GM19099 (cell line): ENCODE measurements around the gene GAS2.

ENCODE experiments used
- POLR2A ChIP-seq: IDR thresholded peaks from 3 replicates; pipeline ENCODE4 v1.6.1; 2011; ENCODE audit warnings: low read depth; ENCODE audit not compliant: insufficient read length; ENCODE audit errors: extremely low read depth

GAS2 gene

DNA sequence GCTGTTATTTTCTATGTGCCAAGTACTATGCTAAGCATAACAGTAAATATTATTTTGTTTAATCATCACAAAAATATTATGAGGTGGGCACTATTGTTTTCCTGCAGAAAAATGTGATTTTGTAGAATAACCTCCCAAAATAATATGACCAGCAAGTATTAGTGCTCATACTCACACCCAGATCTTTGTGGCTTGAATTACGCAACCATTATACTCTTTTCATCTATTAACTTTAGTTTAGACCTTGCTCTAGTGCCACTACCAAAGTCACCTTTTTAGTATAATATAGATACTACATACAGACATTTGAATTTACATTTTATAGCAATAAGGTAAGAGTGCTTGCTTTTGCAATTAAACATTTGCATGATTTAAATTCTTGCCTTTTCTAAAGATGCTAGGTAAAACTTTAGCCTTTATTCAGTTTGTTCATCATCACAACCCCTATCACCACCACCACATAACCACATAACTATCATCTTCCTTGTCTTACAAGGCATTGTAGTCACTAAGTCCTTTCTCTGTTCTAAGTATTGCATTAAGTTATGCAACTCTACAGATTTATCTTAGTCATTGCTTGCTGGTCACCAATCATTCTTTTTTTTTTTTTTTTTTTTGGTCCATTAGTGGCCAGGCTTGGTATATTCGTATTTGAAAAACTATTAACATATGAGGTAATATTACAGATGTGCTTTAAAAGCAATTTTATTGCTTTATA is 68.4 kb downstream of the GAS2 start:
- TF ChIP-seq POLR2A: no peak

DNA sequence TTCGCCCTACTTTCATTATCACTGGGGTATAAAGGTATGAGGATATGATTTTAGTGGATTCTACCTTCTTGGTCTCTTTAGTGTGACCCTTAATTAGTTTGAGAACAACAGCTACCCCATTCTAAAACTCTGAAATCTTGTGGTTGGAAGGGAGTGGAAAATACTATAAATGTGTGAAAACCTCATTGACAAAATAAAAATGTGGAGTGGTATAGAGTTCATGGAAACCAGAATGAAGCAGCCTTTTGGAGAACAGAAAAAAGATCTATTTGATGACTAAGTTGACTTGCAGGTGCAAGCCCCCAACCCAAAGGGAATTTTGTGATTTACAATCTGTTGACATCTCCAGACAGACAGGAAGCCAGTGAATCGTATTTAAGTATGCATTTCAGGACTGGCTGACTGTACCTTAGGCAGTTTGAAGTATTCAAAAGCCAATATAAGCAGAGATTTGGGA is 75.8 kb downstream of the GAS2 start:
- no peak for TF ChIP-seq POLR2A

DNA sequence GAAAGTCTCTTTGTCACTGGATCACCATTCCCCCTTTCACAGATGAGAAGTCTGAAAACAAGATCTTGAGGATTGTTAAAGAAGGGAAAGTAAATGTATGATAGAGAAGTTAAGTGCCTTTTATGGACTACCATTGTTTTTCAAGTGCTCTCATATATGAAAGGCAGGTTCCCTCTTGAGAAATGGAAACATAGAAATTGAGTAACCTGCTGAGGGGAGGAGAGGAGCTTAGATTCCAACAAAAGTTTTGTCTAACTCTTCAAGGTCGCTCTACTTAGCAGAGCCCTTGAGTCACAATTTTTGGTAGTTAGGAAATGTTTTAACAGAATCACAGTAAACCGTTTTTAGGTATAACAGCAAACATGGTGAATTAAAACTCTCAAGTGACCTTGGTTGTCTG is 83.1 kb downstream of the GAS2 start:
- no peak for TF ChIP-seq POLR2A

DNA sequence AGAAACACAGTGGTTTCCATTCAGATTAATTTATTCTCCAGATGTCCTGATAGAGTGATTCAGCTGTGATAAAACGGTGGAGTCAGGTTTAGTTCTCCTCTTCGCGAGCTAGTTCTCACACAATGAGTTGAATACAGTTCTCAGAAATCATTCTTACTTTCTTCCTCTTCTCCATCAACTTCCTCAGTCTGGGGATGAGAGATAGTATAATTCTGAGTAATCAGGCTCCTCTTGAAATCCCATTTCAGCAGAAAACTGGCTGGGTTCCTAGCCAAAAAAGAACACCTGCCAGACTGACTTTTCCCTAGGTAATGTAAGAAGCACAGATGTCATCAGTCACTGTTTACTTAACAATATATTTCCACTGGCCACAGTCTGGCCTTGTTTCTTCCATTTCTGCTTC is 86.5 kb downstream of the GAS2 start:
- no peak for TF ChIP-seq POLR2A

DNA sequence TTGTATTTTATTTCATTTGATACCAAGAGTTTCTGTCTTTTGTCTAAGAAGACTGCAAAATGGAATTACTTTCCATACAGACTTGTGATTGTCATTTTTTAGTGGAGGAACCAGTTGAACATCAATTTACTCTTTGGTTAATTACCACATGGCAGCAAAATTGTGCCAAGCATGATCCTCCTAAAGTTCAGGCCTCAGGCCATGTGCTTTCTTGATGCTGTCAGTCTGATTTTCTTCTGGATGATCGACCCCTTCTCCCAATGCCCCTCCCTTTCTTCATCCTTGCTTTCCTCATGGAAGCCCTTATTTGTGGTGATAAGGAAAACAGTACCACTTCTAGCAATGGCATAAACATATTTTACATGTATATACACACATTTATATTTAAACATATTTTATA is 87.0 kb downstream of the GAS2 start:
- TF ChIP-seq POLR2A: no peak

DNA sequence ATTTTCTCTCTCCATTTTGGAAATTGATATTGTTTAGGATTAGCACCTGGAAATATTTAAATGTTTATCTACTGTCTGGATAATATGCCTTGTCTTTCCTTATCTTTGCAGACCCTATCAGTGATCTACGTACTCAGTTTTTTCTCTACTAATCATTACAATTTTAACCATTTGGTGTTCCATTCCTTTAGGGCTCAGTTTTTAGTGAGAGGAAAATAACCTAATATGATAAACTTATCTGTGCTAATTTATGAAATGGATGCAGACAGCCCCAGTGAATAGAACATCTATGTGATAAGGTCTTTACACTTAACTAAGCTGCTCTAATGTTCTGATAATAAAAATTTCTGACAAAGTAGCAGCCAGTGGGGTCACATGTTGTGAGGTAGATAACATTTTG is 94.7 kb downstream of the GAS2 start:
- TF ChIP-seq POLR2A: no peak

DNA sequence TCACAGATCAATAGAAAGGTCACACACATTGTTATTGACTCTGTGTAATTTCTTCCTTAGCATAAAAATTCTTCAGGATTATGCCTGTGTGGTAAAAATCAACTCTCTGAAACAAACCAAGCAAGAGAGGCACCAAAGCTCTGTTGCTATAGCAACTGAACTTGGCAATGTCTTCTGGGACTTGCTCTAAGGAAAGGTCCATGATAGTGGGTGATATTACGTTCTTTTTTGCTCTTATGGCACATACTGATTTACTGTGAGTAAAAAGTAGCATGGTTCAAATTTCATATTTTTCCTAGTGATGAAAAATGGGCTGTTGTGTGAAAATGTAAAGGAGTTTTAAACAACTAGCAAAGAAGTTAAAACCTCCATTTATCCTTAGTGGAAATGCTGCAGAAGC is 96.8 kb downstream of the GAS2 start:
- no peak for TF ChIP-seq POLR2A

DNA sequence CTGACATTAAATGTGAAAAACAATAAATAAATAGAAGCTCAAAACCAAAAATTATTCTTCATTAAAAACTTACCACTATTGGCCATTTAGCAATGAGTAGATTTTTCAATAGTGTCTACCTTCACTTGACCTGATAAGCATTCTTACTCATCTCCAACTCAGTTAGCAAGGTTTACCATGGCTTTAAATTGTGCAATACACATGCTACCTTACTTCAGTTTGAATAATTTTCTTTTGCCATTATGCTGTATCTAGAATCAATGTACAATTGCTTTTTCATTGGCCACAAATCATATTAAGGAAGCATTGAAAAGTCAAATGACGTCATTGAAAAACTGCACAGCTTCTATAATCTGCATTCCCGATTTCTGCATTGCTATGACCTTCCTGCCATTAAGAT is 98.3 kb downstream of the GAS2 start:
- TF ChIP-seq POLR2A: no peak

DNA sequence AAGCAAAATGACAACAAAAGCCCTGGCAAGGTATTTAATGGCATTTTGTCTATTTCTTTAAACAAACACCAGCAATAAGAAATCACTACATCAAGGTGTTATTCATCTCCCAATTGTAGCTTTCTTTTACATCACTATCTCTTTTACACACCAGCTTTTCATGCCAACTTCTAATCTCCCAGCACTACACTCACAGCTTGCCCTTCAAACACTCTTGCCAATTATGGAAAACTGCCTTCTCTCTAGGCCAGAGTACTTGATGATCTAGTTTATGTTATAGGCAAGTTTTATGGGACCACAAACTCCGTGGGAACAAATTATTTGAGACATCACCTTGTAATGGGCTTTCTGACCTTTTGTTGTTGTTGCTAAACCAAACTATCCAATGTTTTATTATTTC is 101.9 kb downstream of the GAS2 start:
- TF ChIP-seq POLR2A: no peak

DNA sequence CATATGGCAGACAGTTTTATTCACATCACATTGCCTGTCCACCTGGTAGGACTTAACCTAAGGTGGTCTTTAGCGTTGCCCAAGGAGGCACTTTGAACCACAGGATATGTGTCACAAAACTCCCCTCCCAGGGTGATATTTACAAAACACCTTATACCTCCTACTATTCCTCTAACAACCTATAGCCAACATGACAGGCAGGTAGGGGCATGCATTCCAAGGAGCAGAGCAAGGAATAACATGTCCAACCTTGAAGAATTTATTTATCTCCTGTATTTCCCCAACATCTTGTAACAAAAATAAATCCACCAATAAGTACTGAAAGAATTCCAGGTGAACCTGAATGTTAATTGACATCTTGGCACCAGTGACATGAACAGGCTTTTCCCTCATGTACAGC is 102.7 kb downstream of the GAS2 start:
- TF ChIP-seq POLR2A: no peak

DNA sequence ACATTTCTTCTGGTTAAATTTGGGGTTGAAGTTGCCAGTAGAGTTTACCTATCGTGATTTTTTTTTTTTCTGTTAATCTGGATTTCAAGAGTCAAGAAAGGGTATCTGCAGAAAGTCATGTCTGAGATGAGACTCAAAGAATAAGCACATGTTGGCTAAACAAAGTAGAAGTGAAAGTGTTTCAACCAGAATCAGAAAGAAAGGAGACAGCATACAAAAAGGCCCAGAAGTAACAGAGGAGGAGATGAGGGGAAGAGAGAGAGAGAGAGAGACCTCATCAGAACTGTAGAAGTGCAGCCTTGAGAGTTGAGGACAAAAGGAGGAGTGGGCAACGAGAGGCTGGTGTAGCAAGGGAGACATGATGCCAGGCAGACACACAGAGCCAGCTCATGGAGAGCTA is 108.3 kb downstream of the GAS2 start:
- no peak for TF ChIP-seq POLR2A

DNA sequence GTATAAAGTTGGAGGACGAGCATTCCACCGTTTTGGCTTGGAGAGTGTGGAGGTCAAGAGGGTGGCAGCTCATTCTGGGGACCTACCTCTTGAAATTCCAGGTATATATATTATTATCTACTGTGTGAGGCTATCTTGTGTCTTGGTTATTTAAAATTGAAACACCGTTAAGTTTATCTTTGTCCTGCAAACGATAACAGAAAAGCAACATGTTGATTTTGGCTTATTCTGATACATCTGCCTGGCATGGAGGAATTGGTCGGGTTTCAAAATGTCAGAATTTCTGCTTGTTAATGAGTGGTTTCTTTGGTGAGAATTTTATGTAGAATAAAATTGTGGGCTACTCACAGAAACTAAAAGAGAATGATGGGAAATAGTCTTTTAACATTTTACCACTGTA is 108.8 kb downstream of the GAS2 start:
- TF ChIP-seq POLR2A: no peak

DNA sequence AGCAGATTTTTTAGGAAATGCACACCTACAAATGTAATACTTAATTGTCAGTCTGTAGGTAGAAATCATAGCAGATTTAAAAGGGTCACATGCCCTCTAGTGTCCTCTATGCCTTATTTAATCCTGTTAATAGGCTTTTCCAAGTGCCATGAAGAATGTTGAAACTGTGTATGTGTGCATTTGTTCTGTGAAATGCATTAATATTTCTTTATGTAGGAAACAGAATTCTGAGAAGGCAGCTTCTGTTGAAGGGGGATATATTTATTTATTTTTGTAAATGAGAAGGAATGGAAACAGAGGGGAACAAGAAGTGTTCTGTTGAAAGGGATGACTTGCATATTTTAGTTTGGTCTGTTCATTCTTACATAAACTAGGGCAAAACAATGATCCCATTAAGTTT is 112.2 kb downstream of the GAS2 start:
- TF ChIP-seq POLR2A: no peak

DNA sequence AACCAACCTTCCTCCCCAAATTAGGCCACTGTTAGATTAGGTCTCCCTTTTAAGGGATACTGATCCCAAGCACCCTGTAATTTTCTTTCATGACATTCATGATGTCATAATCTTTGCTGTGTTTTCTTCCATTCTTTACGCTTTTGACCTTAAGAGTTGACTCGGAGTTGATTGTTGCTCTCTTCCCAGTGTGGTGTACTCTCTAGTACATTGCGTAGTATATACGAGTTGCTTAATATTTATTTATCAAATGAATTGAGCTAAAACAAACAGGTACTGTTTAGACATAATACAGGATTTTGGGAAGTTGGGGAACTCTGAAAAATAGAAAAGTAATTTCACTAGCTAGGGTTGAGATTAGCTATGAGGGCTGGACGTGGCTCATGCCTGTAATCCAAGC is 113.4 kb downstream of the GAS2 start:
- no peak for TF ChIP-seq POLR2A

DNA sequence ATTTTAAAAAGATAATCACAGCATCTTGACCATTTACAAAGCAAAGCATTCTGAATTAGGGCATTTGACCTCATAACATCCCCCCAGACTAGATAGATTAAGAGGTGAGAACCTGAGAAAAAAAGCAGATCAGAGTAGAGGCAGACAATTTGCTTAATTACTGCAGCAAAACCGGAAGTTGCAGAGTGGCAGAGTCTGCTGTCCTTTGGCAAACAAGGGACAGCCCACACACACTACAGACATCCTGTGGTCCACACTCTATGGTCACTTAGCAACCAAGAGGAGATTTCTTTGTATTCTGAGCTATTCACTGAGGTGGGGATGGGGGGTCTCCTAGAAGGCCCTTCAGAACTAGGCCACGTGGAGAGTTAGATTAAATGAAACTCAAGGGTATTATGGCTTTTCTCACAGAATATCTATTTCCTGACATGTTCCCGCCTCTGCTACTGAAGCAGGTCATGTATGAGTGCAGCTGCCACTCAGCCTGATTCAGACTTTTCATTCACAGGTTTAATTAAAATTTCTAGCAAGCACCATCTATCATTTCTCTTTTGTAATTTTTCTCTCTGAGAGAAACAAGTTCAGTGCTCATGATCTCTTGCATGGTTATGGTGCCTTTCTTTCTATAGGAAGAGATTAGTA is 114.7 kb downstream of the GAS2 start:
- no peak for TF ChIP-seq POLR2A

DNA sequence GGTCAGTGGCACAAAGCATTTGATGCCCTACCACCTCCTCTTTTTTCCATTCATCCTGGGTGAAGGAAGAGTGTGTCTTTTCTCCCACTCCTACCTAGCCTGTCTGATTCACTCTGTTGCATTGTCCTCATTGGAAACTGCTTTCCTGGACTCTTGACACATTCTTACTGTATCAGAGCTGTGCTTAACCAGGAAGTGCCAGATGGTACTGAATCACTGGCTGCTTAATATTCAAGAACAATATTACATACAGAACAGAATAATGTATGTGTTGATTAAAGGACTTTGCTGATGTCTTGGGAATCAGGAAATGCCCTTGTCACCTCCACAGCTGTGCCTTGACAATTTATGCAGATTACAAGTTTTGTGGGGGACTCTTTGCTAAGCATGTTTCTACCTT is 118.8 kb downstream of the GAS2 start:
- no peak for TF ChIP-seq POLR2A

DNA sequence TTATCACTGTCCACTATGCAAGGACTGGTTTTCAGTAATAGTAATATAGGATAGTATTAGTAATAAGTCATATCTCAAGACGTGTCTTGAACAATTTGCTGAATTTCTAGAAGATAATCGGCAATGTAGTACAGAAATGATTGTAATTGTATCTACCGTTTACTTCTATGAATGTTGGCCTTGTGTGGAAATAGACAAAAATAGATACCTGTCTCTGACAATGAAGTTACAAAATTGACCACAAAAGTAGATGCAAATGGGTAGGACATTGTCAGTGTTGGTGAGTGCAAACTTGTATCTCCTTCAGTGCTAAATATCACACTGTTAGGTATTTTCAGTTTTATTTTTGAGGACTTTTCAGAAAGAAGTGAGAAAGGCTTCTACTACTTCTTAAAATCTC is 120.1 kb downstream of the GAS2 start:
- no peak for TF ChIP-seq POLR2A
